Stimulated activated CD8-positive, alpha-beta memory T cell treated with anti-CD3 and anti-CD28 coated beads, Interleukin-4, amount 100 ng/mL, for 24 hours (primary cell): Measurements from ENCODE around the gene TMEM255B.
"Not testable (repeated sequence)": the region's sequence is repeated elsewhere in the genome, so short reads cannot be mapped to it uniquely, and the experiment has no call there.

Experiments
- DNase-seq: peaks from one replicate; pipeline ENCODE4 v3.0.0-alpha.2; 2020; ENCODE audit warnings: low read depth

The TMEM255B gene

DNA sequence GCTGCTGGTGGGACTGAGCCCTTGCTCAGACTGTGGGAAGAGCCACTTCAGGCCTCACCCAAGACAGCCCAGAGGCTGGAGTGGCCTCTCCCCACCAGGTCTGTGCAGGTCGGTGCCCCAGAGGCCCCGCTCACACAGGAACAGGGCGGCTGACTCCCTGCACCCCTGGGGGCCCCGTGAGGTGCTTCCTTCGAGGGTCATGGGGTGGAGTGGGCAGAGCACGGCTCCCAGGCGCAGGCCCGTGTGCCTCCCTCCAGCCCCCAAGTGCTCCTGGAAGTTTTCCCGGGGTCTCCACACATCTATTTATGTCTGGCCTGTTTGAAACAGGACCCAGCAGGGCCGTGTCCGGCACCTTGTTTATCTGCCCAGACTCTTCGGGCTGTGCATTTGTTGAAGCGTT lies 9.5 kb upstream of the TMEM255B start:
- no peak for DNase-seq

DNA sequence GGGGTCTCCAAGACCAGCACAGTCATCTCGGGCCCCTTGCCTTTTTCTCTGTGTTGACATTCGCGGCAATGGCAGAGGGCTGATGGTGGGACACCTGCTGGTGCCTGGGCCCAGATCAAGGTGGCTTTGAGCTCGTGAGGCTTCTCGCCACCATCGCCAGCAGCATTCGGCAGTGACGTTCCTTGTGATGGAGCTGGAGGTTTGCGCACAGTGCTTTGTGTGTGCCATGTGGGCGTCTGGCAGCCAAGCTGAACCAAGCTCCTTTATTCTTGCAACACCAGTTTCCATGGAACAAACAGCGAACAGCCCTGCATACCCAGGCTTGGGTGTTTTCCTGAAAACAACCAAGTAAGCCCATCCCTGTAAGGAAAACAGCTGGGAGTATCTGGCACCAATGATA lies 9.1 kb upstream of the TMEM255B start:
- DNase-seq = no peak

DNA sequence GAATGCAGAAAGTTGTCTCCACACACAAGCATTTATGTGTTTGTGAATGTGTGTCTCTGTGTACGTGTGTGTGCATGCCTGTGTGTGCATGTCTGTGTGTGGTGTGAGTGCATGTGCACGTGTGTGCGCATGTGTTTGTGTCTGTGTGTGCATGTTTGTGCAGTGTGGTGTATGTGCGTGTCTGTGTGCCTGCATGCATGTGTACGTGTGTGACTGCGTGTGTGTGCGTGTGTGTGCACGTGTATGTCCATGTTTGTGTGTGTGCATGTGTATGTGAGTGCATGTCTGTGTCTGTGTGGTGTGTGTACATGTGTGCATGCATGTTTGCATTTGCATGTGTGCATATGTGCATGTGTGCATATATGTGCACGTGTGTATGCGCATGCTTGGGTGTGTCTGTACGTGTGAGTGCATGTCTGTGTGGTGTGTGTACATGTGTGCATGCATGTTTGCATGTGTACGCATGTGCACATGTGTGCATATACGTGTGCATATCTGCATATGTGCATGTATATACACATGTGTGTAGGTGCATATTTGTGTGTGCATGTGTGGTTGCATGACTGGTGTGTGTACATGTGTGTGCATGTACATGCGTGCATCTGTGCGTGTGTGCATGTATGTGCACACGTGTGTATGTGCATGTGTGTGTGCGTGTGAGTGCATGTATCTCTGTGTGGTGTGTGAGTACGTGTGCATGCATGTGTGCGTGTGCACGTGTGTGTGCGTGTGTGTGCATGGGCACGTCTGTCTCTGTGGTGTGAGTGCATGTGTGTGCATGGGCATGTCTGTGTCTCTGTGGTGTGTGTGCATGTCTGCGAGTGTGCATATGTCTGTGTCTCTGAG lies 8.2 kb upstream of the TMEM255B start:
- DNase-seq = no peak

DNA sequence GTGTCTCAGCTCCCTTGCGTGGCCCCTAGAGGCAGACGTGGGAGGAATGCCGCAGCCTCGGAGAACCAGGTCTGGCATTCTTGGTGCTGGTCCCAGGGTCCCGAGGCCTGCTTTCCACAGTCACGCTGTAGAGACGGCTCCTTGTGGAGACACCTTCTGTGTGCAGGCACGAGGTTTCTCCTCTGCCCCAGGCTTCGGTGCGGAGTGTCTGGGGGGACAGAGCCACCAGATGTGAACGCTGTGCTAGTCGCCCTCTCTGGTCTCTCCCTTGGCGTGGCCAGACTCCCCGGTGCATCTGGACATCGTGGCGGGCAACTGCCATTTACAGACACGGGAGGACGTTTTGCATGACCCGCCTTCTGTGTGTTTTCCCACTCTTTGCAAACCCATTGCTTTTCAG lies 7.5 kb upstream of the TMEM255B start:
- no peak for DNase-seq

DNA sequence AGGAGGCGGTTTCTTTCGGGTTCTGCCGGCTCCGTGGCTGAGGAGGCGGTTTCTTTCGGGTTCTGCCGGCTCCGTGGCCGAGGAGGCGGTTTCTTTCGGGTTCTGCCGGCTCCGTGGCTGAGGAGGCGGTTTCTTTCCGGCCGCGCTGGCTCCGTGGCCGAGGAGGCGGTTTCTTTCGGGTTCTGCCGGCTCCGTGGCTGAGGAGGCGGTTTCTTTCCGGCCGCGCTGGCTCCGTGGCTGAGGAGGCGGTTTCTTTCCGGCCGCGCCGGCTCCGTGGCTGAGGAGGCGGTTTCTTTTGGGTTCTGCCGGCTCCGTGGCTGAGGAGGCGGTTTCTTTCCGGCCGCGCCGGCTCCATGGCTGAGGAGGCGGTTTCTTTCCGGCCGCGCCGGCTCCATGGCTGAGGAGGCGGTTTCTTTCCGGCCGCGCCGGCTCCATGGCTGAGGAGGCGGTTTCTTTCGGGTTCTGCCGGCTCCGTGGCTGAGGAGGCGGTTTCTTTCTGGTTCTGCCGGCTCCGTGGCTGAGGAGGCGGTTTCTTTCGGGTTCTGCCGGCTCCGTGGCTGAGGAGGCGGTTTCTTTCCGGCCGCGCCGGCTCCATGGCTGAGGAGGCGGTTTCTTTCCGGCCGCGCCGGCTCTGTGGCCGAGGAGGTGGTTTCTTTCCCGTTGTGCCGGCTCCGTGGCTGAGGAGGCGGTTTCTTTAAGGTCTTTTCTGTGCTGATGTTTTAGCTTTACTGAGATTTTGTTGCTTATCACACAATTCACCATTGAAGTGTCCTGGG lies 6.6 kb upstream of the TMEM255B start:
- not testable (repeated sequence) for DNase-seq

DNA sequence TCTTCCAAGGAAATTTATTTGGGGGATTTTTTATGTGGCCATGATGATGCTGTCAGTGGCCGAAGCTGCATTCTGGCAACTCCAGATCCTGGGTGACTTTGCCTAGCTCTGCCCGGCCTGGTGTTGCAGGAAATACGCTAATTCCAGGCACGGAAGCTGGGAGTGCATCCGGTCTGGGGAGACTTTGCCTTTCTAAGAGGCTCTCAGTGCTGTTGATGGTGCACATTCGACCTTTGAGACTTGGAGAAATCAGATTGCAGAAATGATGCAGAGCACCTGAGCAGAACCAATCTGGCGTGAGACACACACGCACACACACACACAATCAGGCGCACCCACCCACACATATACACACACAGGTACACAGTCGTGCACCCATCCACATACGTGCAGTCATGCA lies 5.9 kb upstream of the TMEM255B start:
- no peak for DNase-seq

DNA sequence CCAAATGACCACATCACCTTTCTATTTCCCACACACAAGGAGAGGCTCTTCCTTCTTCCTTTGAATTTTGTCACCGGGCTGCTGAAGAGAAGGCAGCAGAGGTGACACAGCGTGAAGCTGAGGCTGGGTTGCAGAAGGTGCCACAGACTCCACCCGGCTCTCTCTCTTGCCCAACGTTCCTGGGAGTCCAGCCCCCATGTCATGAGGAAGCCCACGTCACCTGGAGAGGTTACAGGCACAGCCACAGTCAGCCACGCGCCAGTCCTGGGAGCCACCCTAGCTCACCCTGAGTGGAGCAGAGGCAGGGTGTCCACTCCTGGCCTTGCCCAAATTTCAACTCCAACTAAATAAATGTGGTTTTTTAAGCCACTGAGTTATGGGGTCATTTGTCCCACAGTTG lies 4.8 kb upstream of the TMEM255B start:
- DNase-seq = no peak

DNA sequence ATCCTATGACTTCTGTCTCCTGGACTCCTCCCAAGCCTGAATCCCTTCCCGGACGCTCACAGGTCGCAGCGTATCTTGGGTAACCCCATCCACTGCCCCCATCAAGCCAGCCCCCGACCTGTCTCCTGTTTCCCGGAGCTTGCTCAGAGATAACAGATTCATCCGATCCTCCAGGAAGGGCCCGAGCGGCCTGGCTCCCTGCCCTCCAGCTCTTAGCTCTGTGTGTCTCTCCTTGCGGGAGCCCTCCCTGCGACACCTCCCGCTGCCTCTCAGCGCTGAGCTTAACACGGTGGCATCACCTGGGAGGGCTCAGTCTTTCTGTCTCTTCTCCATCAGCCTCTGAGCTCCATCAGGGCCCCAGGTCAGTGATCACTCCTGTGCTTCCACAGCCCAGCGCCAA lies 4.3 kb upstream of the TMEM255B start:
- DNase-seq = no peak

DNA sequence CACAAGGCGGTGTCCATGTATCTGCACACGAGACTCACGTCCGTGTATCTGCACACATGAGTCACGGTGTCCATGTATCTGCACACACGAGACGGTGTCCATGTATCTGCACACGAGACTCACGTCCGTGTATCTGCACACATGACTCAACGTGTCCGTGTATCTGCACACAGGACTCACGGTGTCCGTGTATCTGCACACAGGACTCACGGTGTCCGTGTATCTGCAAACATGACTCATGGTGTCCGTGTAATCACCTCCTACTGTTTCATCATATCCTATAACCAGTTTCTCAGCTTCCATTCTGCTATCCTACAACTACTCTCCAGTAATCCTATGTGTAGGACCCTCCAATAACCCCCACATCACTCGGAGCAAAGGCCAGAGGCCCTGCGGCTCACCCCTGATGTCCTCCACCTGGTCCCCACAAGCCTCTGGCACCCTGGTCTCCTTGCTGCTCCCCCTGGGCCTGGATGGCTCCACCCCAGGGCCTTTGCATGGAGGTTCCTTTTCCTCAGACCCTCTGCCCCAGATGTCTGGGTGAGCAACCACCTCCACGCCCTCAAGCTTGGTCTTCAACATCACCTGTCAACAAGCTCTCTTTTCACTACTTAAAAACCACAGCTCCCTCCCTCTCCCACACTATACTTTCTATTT lies 2.5 kb upstream of the TMEM255B start:
- no peak for DNase-seq

DNA sequence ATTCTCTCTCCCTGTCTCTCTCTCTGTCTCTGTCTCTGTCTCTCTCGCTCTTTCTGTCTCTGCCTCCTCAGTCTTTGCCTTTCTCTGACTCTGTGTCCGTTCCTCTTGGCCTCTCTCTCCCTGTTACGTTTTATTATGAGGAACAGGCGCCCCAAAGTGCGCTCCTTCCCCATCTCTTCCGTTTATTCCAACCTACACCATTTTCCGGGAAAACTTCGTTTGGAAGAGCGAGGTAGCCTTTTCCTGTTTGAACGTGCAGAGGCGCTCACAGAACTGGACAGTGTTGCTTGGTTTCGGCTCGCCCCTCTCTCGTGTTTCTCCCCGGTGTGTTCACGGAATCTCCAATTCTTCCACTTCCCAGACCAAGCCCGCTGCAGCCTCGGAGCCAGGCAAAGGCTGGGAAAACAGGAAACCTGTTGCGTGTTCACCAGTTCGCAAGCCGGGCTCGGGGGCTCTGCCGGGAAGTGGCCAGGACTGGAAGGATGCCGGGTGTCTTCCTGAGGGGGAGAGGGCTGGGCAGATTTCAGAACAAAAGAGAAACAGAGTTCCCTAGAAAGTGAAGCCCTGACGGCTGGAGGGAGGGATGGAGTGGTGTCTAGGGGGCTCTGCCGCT lies 605 bp downstream of the TMEM255B start:
- DNase-seq = no peak

DNA sequence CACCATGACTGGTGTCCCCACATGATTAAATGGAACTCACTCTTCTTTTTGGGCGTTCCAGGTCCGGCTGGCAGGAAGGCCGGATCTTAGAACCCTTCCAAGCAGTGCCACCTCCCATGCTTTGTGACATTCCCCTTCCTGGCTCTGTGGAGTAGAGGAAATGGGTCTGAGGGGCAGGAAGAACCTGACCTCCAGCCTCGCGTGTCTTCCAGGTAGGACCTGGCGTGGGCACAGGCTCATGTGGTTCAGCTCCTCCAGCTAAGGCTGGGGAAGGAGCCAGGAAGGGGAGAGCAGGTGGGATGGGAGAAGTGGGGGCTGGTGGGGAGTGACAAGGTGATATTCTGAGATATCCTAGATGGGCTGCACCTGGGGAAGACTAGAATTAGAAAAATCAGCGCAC lies 2.1 kb downstream of the TMEM255B start:
- DNase-seq = no peak

DNA sequence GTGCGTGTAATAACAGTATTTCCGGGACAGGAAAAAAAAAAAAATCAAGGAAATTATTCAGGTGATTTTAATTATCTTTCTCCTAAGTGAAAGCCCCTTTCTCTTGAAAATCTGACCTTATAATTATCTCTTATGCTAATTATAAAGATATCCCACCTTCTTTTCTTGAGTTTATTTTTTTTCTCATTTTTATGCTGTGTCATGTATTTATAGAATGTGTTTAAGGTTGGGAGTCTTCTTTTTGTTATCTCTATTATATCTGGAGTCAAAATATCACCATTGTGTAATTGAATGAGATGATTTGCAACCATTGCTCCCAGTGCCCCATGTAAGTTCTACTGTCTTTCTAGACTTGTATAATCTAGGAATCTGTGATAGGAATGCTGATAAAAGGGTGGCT lies 3.0 kb downstream of the TMEM255B start:
- DNase-seq = no peak

DNA sequence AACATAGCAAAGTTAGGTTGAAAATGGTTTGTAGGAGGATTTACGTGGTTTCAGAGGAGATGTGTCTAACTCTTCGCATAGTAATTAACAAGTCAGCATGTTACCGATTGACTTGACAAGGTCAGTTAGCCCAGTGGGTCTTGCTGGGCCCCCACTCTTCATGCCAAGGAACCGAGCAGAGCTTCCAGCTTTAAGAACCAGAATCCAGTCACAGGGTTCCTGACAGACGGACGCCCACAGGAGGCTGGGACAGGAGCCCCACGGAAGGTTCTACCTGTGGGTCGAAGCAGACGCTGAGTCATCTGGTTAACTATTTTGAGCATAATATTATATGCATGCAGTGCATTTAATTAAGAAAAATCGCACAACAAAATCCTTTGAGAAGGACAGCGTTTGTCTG lies 3.5 kb downstream of the TMEM255B start:
- DNase-seq = no peak

DNA sequence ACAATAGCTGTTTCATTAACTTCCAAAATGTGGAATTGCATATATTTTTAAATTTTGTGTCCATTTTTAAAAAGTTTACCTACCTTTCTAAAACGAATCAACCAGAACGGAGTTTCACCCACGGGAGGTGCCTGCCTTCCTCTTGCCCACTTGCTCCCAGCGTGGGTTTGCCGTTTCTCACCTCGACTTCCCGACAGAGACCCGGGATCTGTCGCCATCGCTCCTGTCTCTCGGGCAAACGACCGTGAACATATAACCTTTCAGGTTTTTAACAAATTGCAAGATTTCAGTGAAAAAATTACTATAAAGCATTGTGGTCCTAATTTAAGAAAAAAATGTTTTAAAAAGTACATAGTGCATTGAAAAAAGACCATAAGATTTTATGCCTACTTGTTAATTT lies 4.2 kb downstream of the TMEM255B start:
- no peak for DNase-seq

DNA sequence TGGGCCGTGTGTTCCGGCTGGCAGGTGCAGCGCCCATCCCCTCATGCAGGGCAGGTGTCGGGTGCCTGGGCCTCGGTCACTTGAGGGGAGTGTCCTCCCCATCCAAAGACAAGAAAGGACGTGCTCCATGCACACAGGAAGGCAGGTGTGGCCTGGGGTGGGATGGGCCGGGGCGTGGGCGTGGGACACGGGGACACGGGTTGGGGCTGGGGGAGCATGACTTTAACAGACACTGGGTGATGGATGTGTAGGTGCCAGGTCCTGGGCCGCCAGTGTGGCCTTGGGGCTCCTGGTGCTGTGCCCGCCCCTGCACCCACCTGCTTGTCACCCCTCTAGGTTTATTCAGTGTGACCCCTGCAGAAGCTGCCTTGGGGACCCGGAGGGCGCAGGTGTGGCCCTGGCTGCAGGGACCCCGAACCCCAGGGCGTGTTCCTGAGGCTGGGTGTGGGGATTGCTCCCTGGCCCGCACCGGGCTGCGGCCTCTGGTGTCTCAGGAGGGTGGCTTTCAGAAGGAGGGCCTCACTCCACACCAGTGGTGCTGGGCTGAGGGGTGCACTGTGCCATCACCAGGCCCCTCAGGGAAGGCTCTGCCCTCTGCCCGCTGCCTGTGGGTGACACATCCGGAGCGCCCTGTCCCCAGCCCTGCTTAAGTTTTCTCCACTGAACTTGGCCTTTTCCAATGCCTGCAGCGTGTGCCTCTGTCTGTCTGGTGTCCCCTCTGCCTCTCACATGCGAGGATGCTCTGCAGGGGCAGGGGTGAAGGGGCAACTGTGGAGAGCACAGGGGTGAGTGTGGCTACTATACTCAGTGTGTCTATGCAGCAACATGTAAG lies 5.2 kb downstream of the TMEM255B start:
- no peak for DNase-seq

DNA sequence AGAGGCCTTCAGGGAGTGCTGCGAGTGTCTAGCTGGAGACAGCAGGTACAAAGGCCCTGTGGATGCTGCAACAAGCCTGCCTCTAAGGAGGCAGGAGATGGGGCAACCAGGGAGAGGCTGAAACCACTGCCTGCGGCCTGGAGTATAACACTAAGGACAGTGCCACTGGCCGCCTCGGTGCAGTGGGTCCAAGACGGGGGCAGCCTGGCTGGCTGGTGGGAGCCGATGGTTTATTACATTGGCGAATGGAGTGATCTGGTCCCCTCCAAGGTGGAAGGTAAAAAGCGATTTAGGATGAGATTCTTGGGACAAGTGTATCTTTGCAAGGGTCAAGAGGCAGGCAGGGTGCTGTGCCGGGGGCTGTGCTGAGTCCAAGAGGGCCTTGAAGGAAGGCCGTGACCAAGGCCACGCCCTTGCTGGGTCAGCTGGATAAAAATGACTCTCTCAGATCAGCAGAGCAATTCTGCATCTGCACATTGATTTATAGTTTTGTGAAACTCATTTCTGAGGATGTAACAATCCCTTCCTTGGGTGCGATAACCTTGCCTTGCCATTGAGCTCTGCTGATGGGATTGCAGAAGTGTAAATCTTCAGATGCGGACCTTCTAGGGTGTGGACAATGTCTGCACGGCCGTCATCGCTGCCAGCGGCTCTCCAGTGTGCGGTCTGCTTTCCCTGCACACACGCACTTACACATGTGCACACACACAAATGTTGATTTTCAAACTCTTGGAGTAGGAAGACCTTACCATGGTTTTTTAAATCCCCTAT lies 6.0 kb downstream of the TMEM255B start:
- no peak for DNase-seq

DNA sequence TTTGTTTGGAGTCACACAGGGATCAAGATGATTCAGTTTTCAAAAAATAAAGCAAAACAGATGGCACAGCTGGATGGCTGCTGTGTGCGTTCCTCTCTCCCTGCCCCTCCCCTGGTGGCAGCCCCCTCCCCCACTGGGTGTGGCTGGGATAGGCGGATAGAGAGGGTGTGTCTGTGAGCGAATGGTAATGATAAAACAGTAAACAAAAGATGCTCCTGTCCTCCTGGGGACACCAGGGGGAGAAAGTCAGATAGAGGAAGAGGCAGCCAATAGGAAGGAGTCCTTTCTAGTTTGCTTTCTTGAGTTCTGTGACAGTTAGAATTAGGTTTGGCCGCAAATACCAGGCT lies 6.5 kb downstream of the TMEM255B start:
- DNase-seq = no peak

DNA sequence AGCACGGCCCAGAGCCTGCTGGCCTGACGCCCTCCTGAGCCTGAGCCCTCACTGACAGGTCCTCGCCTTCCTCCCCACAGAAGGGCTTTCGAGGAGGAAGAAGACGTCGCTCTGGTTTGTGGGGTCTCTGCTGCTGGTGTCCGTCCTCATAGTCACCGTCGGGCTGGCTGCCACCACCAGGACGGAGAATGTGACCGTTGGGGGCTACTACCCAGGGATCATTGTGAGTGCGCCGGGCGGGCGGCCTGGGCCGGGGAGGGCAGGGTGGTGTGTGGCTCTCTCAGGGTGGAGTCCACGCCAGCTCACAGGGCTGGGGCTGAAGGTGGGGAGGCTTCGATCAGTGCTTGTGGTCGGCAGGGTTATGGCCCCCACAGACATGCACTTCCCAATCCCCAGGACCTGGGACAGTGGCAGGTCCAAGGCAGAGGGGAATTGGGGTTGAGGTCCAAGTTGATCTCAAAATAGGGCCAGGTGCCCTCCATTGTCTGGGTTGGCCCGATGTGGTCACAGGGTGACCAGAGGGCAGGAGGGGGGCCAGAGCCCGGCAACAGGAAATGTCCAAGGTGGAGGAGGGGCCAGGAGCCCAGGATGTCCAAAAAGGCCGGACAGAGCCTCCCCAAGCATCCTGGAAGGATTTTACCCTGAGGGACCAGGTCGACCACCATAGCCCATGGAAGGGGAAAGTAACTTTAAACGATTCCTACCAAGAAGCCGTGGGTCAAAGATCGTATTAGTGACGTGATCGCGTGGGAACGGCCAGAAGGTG lies 7.2 kb downstream of the TMEM255B start:
- DNase-seq = no peak

DNA sequence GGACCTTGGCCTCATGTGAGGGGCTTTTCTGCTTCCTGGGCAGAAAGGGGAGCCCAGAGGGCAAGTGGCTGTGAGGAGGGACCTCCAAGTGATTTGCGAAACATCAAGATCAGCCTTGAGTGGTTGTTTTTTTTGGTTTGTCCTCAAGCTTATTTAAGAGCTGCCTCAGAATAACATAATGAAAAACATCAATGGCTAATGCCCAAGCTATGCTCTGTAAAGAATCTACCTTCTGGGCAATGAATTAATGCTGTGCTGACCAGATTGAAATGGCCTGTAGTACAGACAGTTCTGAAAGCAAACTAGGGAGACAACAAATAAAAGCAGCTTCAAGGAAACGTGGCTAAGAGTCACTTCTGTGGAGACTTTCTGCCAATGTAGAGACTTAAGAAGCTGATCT lies 8.3 kb downstream of the TMEM255B start:
- no peak for DNase-seq
